Aorta (tissue), 5 donors: ENCODE measurements around the gene XYLT1. TPM values are rescaled to one million over a fixed set of nuclear protein-coding genes. Genes with fewer than 3 reads are reported as not detected.
"Not testable (repeated sequence)": the region's sequence is repeated elsewhere in the genome, so short reads cannot be mapped to it uniquely, and the experiment has no call there.

Source experiments
- ATAC-seq: fragments of 200-7000 bp; cut with Tn5 transposase; one replicate; pipeline ENCODE4 v1.9.1; 2022; ENCODE audit warnings: moderate library complexity; ENCODE audit not compliant: low FRiP score
- DNase-seq, 2 donors: peaks; one replicate each; pipeline ENCODE4 v3.0.0-alpha.2; 2020
- H3K27ac ChIP-seq, 2 donors: one replicate each; pipeline ENCODE4 v1.5.1; 2013; ENCODE audit warnings: low read length in 2 of 2, mild to moderate bottlenecking in 2 of 2, moderate library complexity in 2 of 2, control low read depth in 1 of 2, inconsistent platforms in 1 of 2, low read depth in 1 of 2
- H3K27me3 ChIP-seq, 2 donors: one replicate each; pipeline ENCODE4 v1.6.1; 2013; ENCODE audit warnings: control low read depth in 1 of 2, low read length in 1 of 2, mild to moderate bottlenecking in 1 of 2, moderate library complexity in 1 of 2; ENCODE audit not compliant: insufficient read depth in 2 of 2, control insufficient read depth in 1 of 2
- H3K36me3 ChIP-seq, 2 donors: one replicate each; pipeline ENCODE4 v1.6.1; 2013; ENCODE audit warnings: control low read depth in 1 of 2, low read length in 1 of 2, mild to moderate bottlenecking in 1 of 2; ENCODE audit not compliant: insufficient read depth in 2 of 2, control insufficient read depth in 1 of 2
- H3K4me1 ChIP-seq, 2 donors: one replicate each; pipeline ENCODE4 v1.6.1; 2013; ENCODE audit warnings: low read length in 2 of 2, control low read depth in 1 of 2, mild to moderate bottlenecking in 1 of 2, moderate library complexity in 1 of 2; ENCODE audit not compliant: insufficient read depth in 2 of 2, control insufficient read depth in 1 of 2
- H3K4me3 ChIP-seq, 2 donors: one replicate each; pipeline ENCODE4 v1.5.1; 2013; ENCODE audit warnings: low read length in 2 of 2, control low read depth in 1 of 2, mild to moderate bottlenecking in 1 of 2
- H3K9me3 ChIP-seq: one replicate; pipeline ENCODE4 v1.6.1; 2013; ENCODE audit warnings: mild to moderate bottlenecking, low read length; ENCODE audit not compliant: control insufficient read depth
- WGBS, 2 donors: extraction: QIAGEN DNeasy Blood & Tissue Kit; methylation state at CpG; one replicate each; pipeline ENCODE4 v1.1.7; 2013; 5-methylcytosine and 5-hydroxymethylcytosine counted together
- intact Hi-C, 2 donors: fragments of 100-400 bp; cut with DNase I; formaldehyde crosslinking; loops; one replicate each; pipeline versions ENCODE4 v1.14.2 to v1.15.0; 2022
- polyA plus RNA-seq, 2 donors: library from polyadenylated mRNA; stranded (reverse); fragments of 200-250 nt; gene quantifications; one replicate each; pipeline ENCODE4 v1.2.3, GENCODE V29; 2013
- total RNA-seq, 2 donors: library from RNA; stranded (reverse); fragmentation: NEBNext Ultra II Directional; extraction: Animal tissue kit (Norgen Biotek cat#: 25700); gene quantifications; one replicate each; pipeline ENCODE4 v1.2.1, GENCODE V29; 2021
- donor health status: healthy with polysubstance abuse.
- donor health status: Bipolar disorder and iron deficiency.
- donor health status: DM: no; HTN: no; CAD: no.
- donor health status: DM: no; HTN: no; CAD: no.
- donor health status: DM: yes; HTN: yes; CAD: no.

XYLT1 gene
- total and polyA plus RNA-seq, 4 donors = 1.3 to 15.9 (median 8.6) TPM

DNA sequence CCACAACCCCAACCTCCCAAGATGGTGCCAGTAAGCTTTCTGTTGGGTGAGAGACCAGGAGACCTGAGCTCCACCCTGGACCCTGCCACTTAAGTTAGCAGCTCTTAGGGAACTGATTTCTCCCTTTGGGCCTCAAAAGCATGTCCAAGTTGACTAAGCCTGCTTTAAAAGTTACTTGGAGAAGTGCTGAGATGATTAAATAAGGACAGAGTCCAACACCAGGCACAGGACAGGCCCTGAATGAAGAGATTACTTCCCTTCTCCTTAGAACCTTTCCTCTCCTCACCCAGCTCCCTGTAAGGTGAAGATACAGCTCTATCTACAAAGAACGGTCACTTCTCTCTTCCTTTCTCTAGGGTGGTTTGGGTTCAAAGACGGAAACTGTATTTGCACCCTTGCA lies 162.6 kb downstream of the XYLT1 start:
- ATAC-seq = no peak
- Histone ChIP-seq H3K27me3 (no peaks in the 10 kb centered on the region), H3K9me3 (no peaks in the 10 kb centered on the region), H3K36me3 (no peaks in the 10 kb centered on the region), H3K27ac (no peak overlapping the region), H3K4me1 (no peaks in the 10 kb centered on the region), H3K4me3 (no peak overlapping the region)
- intact Hi-C loops = no loop called here
- no peak for DNase-seq
- WGBS, 2 donors = 97 to 99% methylated on average over 2 of the region's 2 CpGs

DNA sequence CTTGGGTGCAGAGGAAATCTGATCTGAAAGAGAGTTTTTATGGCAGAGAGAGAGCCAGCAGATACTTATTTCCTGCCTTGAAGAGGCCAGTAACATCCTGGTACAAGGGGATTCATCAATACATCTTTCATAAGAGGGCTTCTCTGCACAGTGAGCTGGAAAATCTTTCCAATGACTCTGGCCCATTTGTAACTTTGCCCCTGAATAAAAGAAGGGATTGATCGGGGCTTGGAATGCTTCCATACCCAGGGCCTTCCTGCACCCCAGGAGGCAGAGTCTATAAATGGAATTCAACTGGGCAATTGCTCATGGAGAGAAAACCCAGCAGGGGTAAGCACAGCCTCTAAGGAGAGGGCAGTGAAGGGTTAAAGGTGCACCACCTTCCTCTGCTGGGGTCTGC lies 163.3 kb downstream of the XYLT1 start:
- ATAC-seq = no peak
- H3K27me3 ChIP-seq = no peaks in the 10 kb centered on the region
- no peaks in the 10 kb centered on the region for H3K4me1 ChIP-seq
- intact Hi-C loops = no loop called here
- H3K27ac ChIP-seq = no peak overlapping the region
- no peak overlapping the region for H3K4me3 ChIP-seq
- WGBS, 2 donors = 91% methylated on average over 1 of the region's 1 CpG
- no peaks in the 10 kb centered on the region for H3K36me3 ChIP-seq
- H3K9me3 ChIP-seq = no peaks in the 10 kb centered on the region
- DNase-seq = no peak

DNA sequence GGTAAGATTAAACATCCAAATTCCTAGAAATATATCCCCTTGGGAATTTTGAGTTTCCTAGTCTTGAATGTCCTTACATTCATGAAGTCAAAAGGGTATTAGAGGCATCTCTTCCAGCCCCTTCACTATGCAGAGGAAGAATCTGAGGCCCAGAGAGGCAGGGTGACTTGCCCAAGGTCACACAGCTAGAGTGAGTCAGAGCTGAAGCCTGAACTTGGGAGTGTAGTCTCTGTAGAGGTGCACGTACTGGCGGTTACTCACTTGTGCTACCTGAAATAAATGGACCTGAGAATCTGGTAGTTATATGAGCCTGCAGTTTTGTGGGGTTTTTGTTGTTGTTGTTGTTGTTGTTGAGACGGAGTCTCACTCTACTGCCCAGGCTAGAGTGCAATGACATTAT lies 164.0 kb downstream of the XYLT1 start:
- H3K4me1 ChIP-seq = no peaks in the 10 kb centered on the region
- intact Hi-C loops = no loop called here
- H3K27ac ChIP-seq = no peak overlapping the region

DNA sequence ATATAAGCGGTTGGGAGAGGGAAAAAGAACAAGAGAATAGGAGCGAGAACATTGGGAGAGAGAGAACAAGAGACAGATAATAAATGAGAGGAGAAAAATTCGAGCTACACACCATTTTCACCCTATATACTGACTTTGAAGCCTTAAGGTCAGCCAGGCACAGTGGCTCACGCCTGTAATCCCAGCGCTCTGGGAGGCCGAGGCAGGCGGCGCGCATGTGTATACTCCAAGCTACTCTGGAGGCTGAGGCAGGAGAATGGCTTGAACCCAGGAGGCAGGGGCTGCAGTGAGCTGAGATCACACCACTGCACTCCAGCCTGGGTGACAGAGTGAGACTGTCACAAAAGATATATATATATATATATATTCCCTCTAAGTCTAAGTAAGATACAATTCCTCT lies 164.5 kb downstream of the XYLT1 start:
- H3K9me3 ChIP-seq, intact Hi-C loops, H3K27me3 ChIP-seq, H3K4me3 ChIP-seq, H3K4me1 ChIP-seq, H3K36me3 ChIP-seq, H3K27ac ChIP-seq, ATAC-seq, DNase-seq: not testable (repeated sequence)
- 95 to 96% methylated on average over 9 of the region's 9 CpGs for WGBS, 2 donors

More for the DNA sequence above, 164.0 kb downstream of the XYLT1 start:
- Histone ChIP-seq H3K36me3 (no peaks in the 10 kb centered on the region), H3K4me3 (no peak overlapping the region), H3K27me3 (no peaks in the 10 kb centered on the region), H3K9me3 (no peaks in the 10 kb centered on the region)
- DNase-seq (no peak), ATAC-seq (no peak)
- 96% methylated on average over 3 of the region's 3 CpGs for WGBS, 2 donors

DNA sequence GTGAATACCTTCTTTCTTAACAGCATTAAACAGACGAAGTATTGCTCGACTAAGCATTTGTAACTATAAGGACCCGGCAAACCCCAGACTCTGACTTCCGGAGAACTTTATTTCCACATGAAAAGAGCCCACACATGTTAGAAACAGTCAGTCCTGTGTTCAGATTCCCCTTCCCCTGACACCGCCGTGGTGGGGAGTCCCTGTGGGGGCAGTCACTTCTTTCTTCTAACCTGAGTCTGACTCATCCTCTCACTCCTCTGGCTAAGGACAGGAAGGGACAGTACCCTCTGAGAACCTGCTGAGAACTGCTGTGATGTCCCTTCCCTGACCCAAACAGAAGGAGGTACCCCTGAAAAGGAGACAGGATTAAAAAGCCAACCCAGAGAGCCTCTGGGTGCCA lies 165.1 kb downstream of the XYLT1 start:
- Histone ChIP-seq H3K27me3 (no peaks in the 10 kb centered on the region), H3K36me3 (no peaks in the 10 kb centered on the region), H3K27ac (no peak overlapping the region), H3K9me3 (no peaks in the 10 kb centered on the region), H3K4me1 (no peaks in the 10 kb centered on the region), H3K4me3 (no peak overlapping the region)
- intact Hi-C loops = no loop called here
- 90 to 91% methylated on average over 6 of the region's 6 CpGs for WGBS, 2 donors
- DNase-seq (no peak), ATAC-seq (no peak)

DNA sequence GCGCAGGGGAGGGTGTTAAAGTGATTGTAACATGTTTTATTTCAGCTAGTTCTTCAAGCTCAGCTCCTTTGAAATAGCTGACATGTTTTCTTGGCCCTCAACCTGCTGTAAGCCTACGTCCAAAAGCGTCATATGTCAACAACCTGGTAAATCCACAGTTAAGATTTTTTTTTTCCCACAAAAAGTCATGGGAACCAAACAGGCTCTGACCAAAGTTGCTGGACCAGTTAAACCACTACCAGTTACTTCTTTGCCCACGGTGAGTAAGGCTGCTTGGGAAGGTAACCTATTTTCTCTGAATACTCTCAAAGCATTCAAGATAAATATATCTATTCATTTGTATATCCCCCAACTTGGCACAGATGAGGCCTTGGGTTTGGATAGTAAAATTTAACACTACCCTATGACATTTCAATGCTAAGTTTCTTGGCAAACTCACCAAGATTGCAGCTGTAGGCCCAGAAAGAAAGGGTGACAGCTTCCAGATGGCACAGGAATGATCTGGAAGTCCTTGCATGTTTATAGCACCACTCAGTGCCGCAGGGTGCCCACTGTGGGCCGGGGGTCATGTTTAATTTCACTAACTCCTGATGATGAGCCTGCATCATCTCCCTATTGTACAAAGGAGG lies 166.2 kb downstream of the XYLT1 start:
- ATAC-seq = no peak
- H3K27ac ChIP-seq = peak overlapping the region in 1 of 2 donors; percentile 18

DNA sequence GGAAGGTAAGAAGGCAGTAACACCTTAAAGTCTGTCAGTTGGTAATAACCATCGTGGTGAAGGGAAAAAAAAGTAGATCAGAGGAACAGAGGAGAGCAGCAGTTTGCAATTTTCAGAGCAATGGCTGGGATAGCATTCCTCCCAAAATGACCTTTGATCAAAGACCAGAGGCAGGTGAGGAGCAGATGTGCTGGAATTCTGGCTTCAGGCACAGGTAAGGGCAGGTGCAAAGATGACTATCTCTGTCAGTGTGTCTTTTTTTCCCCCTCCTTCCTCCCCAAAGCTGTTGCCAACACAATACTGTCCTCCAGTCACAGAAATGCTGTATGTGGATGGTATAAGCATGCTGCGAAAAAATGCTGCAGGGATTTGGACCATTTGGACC lies 166.7 kb downstream of the XYLT1 start:
- intact Hi-C loops = no loop called here
- Histone ChIP-seq H3K27ac (peak overlapping the region in 1 of 2 donors; percentile 18), H3K4me1 (no peaks in the 10 kb centered on the region), H3K27me3 (no peaks in the 10 kb centered on the region), H3K4me3 (no peak overlapping the region), H3K36me3 (no peaks in the 10 kb centered on the region), H3K9me3 (no peaks in the 10 kb centered on the region)
- no peak for DNase-seq
- no peak for ATAC-seq
- 43 to 44% methylated on average over 2 of the region's 2 CpGs for WGBS, 2 donors

More for the DNA sequence above, 166.2 kb downstream of the XYLT1 start:
- Histone ChIP-seq H3K27me3 (no peaks in the 10 kb centered on the region), H3K4me1 (no peaks in the 10 kb centered on the region), H3K9me3 (no peaks in the 10 kb centered on the region), H3K4me3 (no peak overlapping the region), H3K36me3 (no peaks in the 10 kb centered on the region)
- WGBS, 2 donors = 7 to 9% methylated on average over 6 of the region's 6 CpGs
- intact Hi-C loops = no loop called here
- no peak for DNase-seq

DNA sequence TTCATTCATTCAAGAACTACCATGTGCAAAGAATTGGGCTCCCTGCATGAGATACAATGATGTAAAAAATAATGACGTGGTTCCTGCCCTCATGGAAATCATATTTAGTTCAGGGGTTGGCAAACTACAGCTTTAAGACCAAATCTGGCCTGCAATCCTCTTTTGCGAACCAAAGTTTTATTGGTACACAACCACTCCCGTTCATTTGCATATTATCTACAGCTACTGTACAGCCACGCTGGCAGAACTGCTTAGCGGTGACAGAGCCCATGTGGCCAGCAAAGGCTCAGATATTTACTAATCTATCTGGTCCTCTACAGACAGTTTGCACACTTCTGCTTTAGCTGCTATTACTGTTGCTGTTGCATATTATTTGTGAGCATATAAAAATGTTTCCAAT lies 167.7 kb downstream of the XYLT1 start:
- no peak for ATAC-seq
- intact Hi-C loops = no loop called here

DNA sequence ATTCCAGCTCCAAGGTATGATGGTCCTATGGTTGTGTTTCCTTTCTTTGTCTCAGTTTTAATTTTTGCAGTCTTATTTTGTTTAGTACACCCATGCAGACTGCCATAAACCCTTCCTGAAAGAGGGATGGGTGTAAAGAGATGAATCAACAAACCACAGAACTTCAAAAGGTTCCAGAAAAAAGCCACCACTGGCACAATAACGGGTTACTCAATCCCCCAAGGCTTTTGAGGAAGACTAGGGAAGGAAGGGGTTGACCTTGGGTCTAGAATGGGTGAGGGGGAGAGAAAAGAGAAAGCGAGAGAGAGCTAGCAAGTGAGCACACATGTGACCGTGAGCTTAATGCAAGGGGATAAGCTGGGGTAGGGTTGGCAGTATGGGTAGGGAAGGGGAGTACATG lies 168.1 kb downstream of the XYLT1 start:
- ATAC-seq (no peak), DNase-seq (no peak)
- Histone ChIP-seq H3K36me3 (no peaks in the 10 kb centered on the region), H3K4me1 (no peaks in the 10 kb centered on the region), H3K9me3 (no peaks in the 10 kb centered on the region), H3K27ac (no peak overlapping the region), H3K4me3 (no peak overlapping the region), H3K27me3 (no peaks in the 10 kb centered on the region)
- WGBS, 2 donors = 93 to 94% methylated on average over 3 of the region's 3 CpGs
- intact Hi-C loops = no loop called here

More for the DNA sequence above, 167.7 kb downstream of the XYLT1 start:
- Histone ChIP-seq H3K4me1 (no peaks in the 10 kb centered on the region), H3K36me3 (no peaks in the 10 kb centered on the region), H3K4me3 (no peak overlapping the region), H3K9me3 (no peaks in the 10 kb centered on the region), H3K27ac (no peak overlapping the region), H3K27me3 (no peaks in the 10 kb centered on the region)
- no peak for DNase-seq
- WGBS, 2 donors = 92 to 93% methylated on average over 5 of the region's 5 CpGs
